Measurements from ENCODE around the gene WBP1. TPM values are rescaled to one million over a fixed set of nuclear protein-coding genes. Genes with fewer than 3 reads are reported as not detected.

WBP1 gene
- total and polyA plus RNA-seq, 2 donors from 2014 or later, result 83.9 to 150 TPM

DNA sequence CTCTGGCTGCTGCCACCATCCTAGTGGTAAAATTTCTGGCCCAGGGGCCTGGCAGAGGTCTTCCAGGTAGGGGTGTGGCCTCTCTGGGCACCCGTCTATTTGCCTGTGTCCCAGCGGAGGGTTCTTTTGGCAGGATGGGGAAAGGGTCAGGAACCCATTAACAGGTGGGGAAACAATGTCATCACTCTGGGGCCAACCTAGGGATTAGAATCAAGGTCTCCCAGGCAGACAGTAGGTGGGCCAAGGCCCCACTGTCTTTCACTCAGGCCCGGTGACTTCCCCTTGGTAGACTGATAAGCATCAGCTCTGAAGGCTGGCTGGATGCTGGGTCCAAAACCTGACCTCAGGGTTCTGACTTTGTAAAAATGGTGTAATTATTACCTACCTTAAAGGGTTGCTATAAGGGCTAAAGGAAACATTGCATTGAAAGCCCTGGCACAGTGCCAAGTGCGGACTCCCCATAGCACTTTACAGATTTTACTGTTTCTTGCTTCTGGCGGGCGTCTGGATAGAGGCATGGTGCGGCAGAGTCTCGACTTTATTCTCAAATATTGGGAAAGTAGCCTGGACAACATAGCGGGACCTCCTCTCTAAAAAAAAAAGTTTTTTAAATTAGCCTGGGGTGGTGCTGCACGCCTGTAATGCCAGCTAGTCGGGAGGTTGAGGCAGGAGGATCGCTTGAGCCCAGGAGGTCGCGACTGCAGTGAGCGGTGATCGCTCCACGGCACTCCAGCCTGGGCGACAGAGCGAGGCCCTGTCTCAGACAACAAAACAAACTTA is 38.9 kb downstream of the WBP1 start:
- intact Hi-C loops (cut with DNase I), result no loop called here
- H3K27me3 ChIP-seq (ENCODE audit: control insufficient read depth, insufficient read depth, low read length), result peaks cover 10% of the 10 kb centered on the region
- H3K36me3 ChIP-seq (ENCODE audit: control insufficient read depth in 2 of 3, insufficient read depth in 3 of 3, low read length in 3 of 3), result peaks cover 0 to 10% (median 8%) of the 10 kb centered on the region in 3 donors
- no peak overlapping the region for H3K4me3 ChIP-seq (ENCODE audit: low read length in 3 of 3)
- DNase-seq (no peak), FAIRE-seq (no peak)
- no peak overlapping the region for H3K9ac ChIP-seq (ENCODE audit: low read length in 3 of 3)
- no peaks in the 10 kb centered on the region for H3K9me3 ChIP-seq (ENCODE audit: control insufficient read depth in 2 of 3, insufficient read depth in 1 of 3, low read length in 3 of 3)
- H3K27ac ChIP-seq (ENCODE audit: low read depth in 2 of 2, low read length in 2 of 2), result no peak overlapping the region
- no peak for TF ChIP-seq CTCF (IDR thresholded peaks at IDR 0.05; ENCODE audit: borderline replicate concordance, extremely low read depth, insufficient read depth)
- H3K4me1 ChIP-seq (ENCODE audit: control insufficient read depth in 2 of 3, insufficient read depth in 2 of 3, low read depth in 1 of 3, low read length in 3 of 3), result peaks cover 0 to 16% (median 10%) of the 10 kb centered on the region in 3 donors

GRCh38 chr2:74497777-74498499 is 39.7 kb downstream of the WBP1 start:
- TF ChIP-seq CTCF (IDR thresholded peaks at IDR 0.05; ENCODE audit: borderline replicate concordance, extremely low read depth, insufficient read depth), result no peak
- Histone ChIP-seq H3K27me3 (ENCODE audit: control insufficient read depth, insufficient read depth, low read length) (peaks cover 12% of the 10 kb centered on the region), H3K9ac (ENCODE audit: low read length in 3 of 3) (no peak overlapping the region), H3K36me3 (ENCODE audit: control insufficient read depth in 2 of 3, insufficient read depth in 3 of 3, low read length in 3 of 3) (peaks cover 0 to 5% (median 3%) of the 10 kb centered on the region in 3 donors), H3K9me3 (ENCODE audit: control insufficient read depth in 2 of 3, insufficient read depth in 1 of 3, low read length in 3 of 3) (no peaks in the 10 kb centered on the region), H3K4me1 (ENCODE audit: control insufficient read depth in 2 of 3, insufficient read depth in 2 of 3, low read depth in 1 of 3, low read length in 3 of 3) (peaks cover 0 to 19% (median 10%) of the 10 kb centered on the region in 3 donors), H3K4me3 (ENCODE audit: low read length in 3 of 3) (peak overlapping the region in 2 of 3 donors; percentile 35 to 38), H3K27ac (ENCODE audit: low read depth in 2 of 2, low read length in 2 of 2) (no peak overlapping the region)
- FAIRE-seq (no peak), DNase-seq (peak; percentile 43 to 83 (median 50))
- intact Hi-C loops (cut with DNase I), result no loop called here

DNA sequence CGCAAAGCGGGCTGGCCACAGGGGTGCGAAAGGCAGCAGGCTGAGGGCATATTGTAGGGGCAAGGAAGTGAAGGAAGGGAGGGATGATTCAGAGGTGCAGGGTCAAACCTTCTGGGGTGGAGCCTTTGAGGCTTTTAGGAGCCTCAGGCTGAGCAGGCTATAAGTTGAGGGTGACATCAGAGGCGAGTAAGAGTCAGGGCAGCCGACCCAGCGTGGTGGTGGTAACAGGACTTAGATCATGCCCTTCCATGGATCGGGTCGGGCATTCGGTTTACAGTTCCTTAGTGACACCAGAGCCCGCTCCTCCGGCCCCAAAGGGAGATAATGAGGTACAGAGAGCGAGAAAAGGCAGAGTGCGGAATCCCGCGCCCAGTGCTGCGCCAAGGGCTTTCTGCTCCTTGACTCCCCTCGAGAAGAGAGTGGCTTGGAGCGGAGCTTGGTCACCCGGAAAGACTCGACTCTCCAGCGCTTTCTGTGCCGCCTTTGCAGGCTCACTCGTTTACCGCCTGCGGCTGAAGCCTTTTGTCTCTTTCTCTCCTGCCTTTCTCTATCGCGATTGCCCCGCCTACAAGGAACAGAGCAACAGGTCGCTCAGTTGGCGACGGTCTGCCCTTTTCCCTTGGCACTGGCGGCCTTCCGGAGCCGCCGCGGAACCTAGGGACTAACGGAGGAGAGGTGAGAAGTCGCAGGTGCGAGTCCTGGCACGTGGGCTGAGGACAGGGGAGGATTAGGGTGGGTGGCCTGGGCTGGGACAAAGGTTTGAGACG is 40.4 kb downstream of the WBP1 start:
- DNase-seq (peak; percentile 48 to 71 (median 68)), FAIRE-seq (no peak)
- H3K4me3 ChIP-seq (ENCODE audit: low read length in 3 of 3), result peak overlapping the region; percentile 6 to 35 (median 23)
- TF ChIP-seq CTCF (IDR thresholded peaks at IDR 0.05; ENCODE audit: borderline replicate concordance, extremely low read depth, insufficient read depth), result no peak
- intact Hi-C loops (cut with DNase I), result no loop called here
- no peaks in the 10 kb centered on the region for H3K36me3 ChIP-seq (ENCODE audit: control insufficient read depth in 2 of 3, insufficient read depth in 3 of 3, low read length in 3 of 3)
- H3K9ac ChIP-seq (ENCODE audit: low read length in 3 of 3), result no peak overlapping the region
- peaks cover 0 to 20% (median 10%) of the 10 kb centered on the region in 3 donors for H3K4me1 ChIP-seq (ENCODE audit: control insufficient read depth in 2 of 3, insufficient read depth in 2 of 3, low read depth in 1 of 3, low read length in 3 of 3)
- peaks cover 12% of the 10 kb centered on the region for H3K27me3 ChIP-seq (ENCODE audit: control insufficient read depth, insufficient read depth, low read length)
- no peak overlapping the region for H3K27ac ChIP-seq (ENCODE audit: low read depth in 2 of 2, low read length in 2 of 2)
- H3K9me3 ChIP-seq (ENCODE audit: control insufficient read depth in 2 of 3, insufficient read depth in 1 of 3, low read length in 3 of 3), result no peaks in the 10 kb centered on the region

Data from kidney (tissue), 14 donors.